ENCODE data around the gene AACS.
"Not testable (repeated sequence)": the region's sequence is repeated elsewhere in the genome, so short reads cannot be mapped to it uniquely, and the experiment has no call there.

Gene AACS

DNA sequence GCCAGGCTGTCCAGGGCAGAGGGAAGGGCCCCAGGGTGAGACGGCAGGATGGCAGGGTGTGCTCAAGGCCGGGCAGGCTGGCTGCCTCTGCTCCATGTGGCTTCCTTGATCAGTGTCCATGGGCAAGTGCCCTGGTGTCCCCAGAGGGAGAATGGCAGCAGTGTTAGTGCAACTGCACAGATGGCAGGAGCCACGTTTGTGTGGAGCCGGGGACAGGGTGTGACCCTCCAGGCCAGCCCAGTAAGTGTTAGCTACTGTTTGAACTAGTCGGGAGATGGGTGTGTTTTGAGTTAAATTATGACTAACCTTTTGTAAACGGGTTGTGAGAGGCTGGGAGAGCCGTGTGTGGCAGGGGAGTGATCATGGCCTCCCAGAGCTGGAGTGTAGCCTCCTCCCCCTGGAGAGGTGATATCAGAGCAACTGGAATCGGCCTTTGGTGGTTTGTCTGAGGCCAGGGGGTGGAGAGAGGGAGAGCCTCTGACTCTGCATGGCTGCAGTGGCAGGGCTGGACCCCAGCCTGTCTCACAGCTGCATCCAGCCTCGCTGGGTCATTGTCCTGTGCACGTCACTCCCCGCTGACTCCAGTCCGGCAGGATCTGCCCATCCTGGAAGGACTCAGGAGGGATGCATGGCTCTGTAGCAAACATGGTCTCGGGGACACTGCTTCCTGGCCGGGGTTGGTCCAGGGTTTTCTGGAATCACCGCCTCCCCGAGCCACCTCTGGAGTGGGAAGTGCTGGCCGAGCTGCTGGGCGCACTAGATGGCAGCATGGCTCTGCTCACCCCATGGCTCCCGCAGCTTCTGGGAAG, 27.8 kb downstream of the AACS start:
- no peak for DNase-seq

- DNase-seq, result no peak
Measured at GRCh38 chr12:125093681-125094330, 28.6 kb downstream of the AACS start.

DNA sequence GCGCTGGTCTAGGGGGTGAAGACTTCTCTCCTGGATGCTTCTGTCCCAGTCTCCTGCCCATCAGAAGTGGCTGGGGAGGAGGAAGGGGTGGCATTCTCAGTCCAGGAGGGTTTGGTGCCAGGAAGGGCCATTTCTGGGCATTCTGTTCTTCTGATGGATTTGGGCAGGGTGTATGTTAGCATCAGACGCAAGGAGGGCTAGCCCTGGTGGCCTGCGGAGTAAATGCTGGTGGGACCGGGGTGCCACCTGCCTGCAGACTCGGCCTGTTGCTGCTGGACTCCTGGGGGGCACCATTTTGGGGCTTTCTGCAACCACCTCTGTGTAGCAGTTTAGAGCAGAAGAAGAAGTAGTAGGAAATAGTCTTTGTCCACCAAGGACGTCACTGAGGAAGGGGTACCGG, 31.7 kb downstream of the AACS start:
- no peak for DNase-seq

- no peak for DNase-seq
Measured at GRCh38 chr12:125097427-125097826, 32.2 kb downstream of the AACS start.

GRCh38 chr12:125098676-125099408, 33.6 kb downstream of the AACS start:
- DNase-seq, result no peak

- DNase-seq, result no peak
Measured at GRCh38 chr12:125099409-125099782, 34.2 kb downstream of the AACS start.

- no peak for DNase-seq
Measured at GRCh38 chr12:125100551-125101434, 35.6 kb downstream of the AACS start.

DNA sequence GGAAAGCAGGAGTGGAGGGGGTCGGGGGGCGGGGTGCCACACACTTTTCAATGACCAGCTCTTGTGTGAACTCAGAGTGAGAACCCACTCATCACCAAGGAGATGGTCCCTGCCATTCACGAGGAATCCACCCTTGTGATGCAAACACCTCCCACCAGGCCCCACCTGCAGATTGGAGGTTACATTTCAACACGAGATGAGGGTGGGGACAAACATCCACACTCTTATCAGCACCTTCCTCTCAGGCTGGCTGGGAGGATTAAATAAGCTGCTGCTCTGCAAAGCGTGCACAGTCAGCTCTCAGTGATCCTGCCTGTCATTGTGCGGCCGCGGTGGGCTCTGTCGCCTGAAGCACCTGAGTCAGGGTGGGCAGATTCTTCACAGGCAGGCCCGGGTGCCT, 39.7 kb downstream of the AACS start:
- no peak for DNase-seq

GRCh38 chr12:125105600-125105999, 40.4 kb downstream of the AACS start:
- no peak for DNase-seq

GRCh38 chr12:125110641-125111360, 45.6 kb downstream of the AACS start:
- no peak for DNase-seq

DNA sequence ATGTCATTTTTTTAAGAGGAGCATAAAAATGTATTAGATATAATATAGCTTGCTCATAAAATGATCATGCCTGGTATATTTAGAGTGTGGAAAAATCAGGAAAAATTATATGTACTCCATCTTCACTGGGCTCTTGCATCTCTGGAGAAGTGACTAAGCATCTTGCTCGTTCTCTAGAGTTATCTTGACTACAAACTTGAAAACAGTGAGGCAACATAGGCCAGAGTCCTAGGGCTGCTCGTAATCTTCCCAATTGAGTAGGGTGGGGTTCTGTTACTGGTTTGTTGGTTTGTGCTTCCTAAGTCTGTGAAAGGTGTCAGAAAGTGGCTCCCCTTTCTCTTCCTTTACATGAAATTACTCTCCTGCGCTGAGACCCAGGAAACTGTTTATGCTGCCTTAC, 46.2 kb downstream of the AACS start:
- DNase-seq, result no peak

DNA sequence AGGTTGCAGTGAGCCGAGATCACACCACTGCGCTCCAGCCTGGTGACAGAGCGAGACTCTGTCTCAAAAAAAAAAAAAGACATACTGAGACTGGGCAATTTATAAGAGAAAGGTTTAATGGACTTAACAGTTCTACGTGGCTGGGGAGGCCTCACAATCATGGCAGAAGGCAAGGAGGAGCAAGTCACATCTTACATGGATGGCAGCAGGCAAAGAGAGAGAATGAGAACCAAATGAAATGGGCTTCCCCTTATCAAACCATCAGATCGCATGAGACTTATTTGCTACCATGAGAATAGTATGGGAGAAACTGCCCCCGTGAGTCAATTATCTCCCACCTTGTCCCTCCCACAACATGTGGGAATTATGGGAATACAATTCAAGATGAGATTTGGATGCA, 47.4 kb downstream of the AACS start:
- DNase-seq, result not testable (repeated sequence)

- DNase-seq, result no peak
Measured at GRCh38 chr12:125113263-125113662, 48.0 kb downstream of the AACS start.

DNA sequence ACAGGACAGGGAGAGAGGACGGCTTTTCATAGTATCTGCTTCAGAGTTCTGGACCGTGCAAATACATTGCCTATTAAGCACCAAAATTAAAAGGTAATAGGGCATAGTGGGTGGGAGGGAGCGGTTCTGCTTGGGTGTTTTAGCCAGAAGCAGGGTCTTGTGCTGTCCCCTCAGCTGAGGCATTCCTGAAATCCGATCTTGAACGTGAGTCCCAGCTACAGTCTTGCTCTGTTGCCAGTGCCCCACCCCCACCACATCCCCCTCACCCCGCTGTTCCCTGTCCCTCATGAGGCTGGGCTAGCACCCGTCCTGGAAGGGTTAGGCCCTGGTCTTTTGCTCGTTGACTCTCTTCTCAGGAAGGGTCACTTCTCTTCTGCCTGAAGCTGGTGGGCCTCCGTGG, 48.6 kb downstream of the AACS start:
- no peak for DNase-seq

- DNase-seq, result no peak
Measured at GRCh38 chr12:125114365-125115141, 49.3 kb downstream of the AACS start.

- DNase-seq, result no peak
Measured at GRCh38 chr12:125120566-125120965, 55.3 kb downstream of the AACS start.

- DNase-seq, result no peak
Measured at GRCh38 chr12:125121106-125121505, 55.9 kb downstream of the AACS start.

- no peak for DNase-seq
Measured at GRCh38 chr12:125122668-125123067, 57.4 kb downstream of the AACS start.

GRCh38 chr12:125124320-125124966, 59.2 kb downstream of the AACS start:
- no peak for DNase-seq

GRCh38 chr12:125125271-125125670, 60.0 kb downstream of the AACS start:
- DNase-seq, result no peak
